Left renal cortex interstitium (tissue), 4 donors: ENCODE measurements around the gene SPA17. TPM values are rescaled to one million over a fixed set of nuclear protein-coding genes. Genes with fewer than 3 reads are reported as not detected.
A peak's percentile ranks its signal among the peaks of the same experiment; 100 is the strongest.

Experiments
- DNase-seq, 4 donors: peaks; one replicate each; pipeline ENCODE4 v3.0.0-alpha.2; 2013; ENCODE audit warnings: low read depth in 4 of 4, low spot score in 2 of 4, missing footprints in 1 of 4
- polyA plus RNA-seq, 4 donors: library from polyadenylated mRNA; unstranded; fragments of 120-200 nt; gene quantifications; one replicate each; pipeline ENCODE4 v1.2.1, GENCODE V29; 2013; ENCODE audit not compliant: insufficient read length in 4 of 4

The SPA17 gene
- polyA plus RNA-seq, 4 donors = 18.3 to 24.0 (median 20.2) TPM

DNA sequence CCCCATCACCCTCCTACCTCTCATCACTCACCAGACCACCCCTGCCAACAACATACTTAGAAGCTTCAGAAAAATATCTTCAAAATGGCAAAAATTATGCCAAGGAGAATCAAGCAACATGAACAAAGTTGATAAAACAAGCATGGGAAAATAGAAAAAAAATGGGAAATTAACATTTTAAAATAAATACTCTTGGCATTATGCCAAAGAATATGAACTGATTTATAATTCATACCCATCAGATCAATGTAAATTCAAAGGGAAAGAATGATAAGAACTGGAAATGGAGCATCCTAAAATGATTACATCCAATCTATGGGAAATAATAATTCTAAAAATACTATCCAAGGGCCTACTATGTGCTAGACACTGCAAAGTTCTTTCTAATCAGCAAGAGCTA lies 12.2 kb upstream of the SPA17 start:
- DNase-seq = no peak

DNA sequence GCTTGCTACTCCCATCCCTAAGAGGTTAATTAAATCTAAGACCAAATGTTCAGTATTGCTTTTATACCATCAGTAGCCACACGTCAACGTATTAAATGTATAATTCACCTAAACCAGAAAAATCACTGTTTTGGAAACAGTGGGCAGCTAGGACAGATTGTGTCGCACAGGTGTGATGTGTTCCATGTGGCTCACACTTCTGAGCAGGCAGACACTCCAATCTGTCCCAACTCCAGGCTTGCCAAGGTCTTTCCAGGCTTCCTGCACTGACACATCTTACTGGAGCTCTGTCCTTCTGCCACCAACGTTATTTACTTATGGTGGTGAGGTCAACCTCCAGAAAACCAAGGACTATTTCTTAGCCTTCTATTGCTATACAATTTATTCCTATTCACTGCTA lies 11.6 kb upstream of the SPA17 start:
- DNase-seq = no peak

DNA sequence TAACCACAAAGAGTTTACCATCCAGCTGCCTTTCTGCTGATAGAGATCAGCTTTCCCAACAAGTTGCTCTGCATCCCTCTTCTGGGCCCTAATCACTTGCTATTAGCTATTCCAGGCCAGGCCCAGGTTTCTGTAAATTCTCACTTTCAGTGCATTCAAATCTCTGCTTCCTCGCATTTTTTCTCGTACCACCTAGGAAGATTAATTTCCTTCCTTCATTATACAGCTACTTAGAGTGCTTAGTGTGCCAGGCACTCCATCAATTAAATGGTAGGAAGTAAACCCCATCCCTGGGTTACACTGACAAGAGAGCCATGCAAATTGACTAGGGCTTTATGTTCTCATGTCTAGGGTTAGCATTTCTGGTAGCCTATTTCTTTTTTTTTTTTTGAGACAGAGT lies 9.8 kb upstream of the SPA17 start:
- DNase-seq = no peak

GRCh38 chr11:124667601-124668000 lies 6.1 kb upstream of the SPA17 start:
- no peak for DNase-seq

- DNase-seq = peak in 1 of 4 donors; percentile 23
Observed at GRCh38 chr11:124669193-124669592, 4.5 kb upstream of the SPA17 start.

DNA sequence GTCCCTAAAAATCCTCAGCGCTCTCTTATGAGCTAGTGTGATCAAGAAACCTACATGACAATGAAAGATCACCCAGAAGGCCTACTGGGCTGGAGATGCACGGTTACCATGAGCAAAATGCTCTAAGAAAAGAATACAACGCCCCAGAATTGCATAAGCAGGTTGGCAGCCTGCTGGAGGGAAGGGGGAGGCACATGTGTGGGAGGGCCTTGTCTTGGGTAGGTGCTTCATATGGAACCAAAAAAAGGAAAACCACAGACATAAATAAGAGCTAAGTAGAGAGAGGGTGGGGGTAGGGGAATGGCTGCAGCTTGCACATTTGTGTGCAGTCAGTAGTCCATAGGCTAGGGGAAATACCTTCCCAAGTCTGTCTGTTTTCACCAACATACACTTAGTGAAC lies 3.0 kb upstream of the SPA17 start:
- DNase-seq = no peak

- DNase-seq = no peak
Observed at GRCh38 chr11:124672536-124673215, 1.0 kb upstream of the SPA17 start.

DNA sequence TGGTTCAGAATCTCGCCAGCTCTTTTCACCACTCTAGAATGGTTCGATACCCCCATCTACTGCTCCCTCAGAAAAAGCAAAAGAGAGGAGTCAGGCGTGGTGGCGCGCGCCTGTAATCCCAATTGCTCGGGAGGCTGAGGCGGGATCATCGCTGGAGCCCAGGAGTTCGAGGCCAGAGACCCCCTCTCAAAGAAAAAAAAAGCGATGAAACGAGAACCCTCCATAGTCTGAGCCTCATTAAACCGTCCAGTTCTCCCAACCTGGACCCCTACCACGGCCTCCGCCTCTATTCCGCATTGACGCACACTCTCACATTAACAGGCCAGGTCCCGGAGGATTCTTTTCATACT lies 439 bp downstream of the SPA17 start:
- DNase-seq = no peak

DNA sequence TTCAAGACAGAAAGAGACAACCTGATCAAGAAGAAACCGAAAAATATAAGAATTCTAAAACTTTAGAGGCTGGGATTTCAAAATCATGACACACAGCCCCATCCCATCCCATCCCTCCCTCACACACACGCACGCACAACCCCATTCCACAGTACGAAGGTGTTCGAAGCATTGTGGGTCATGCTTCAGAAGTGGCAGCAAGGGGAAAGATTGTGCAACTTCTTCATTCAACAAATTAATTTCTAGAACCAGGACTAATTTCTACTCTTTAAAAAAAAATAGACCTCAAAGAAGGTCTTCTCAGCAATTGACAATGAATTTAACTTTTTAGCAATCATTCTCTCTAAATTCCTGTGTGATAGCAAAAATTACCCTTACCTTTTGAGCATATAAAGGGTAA lies 867 bp downstream of the SPA17 start:
- DNase-seq = no peak

GRCh38 chr11:124676386-124676785 lies 2.7 kb downstream of the SPA17 start:
- DNase-seq = no peak

DNA sequence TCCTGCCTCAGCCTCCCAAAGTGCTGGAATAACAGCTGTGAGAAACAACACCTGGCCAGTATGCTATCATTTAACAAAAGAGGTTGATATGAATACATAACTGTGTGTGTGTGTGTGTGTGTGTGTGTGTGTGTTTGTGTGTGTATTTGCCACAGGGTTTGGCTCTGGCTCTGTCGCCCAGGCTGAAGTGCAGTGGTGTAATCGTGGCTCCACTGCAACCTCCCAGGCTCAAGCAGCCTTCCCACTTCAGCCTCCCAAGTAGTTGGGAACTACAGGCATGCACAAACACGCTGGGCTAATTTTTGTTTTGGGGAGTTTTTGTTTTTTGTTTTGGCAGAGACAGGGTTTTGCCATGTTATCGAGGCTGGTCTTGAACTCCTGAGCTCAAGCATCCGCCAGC lies 4.7 kb downstream of the SPA17 start:
- DNase-seq = no peak

GRCh38 chr11:124681421-124681820 lies 7.7 kb downstream of the SPA17 start:
- DNase-seq = no peak

GRCh38 chr11:124682443-124682842 lies 8.7 kb downstream of the SPA17 start:
- DNase-seq = no peak

DNA sequence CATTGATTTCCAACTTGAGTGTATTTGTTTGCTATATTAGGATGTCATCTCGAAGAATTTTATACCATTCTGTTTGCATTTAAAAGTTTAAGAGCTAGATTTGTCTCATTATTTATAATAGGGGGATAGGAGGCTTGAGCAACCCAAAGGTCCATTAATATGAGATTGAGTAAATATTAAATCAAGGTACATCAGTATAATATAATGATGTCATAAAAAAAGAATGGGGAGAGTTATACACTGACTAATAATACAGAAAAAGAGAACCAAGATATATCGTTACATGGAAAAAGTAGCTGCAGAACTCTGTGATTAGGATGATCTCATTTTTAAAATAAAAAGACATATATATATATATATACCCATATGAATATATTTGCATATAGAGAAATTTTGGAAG lies 19.4 kb downstream of the SPA17 start:
- no peak for DNase-seq

DNA sequence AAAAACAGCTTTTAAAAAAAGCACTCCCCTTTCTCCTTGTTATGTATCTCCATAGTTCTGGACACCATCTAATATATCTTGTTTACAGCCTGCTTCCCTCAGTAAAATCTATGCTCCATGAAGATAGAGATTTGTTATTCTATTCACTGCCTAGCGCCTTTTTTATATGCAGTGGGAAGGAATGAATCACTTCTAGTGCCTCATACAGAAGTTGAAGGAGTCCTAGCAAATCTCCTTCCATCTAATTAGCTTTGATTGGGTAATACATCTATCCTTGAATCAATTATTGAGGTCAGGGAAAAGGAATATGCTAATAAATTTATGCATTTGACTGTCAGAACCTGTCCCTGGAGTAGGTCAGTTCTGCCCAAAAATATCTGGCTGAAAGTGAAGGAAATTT lies 25.8 kb downstream of the SPA17 start:
- no peak for DNase-seq

DNA sequence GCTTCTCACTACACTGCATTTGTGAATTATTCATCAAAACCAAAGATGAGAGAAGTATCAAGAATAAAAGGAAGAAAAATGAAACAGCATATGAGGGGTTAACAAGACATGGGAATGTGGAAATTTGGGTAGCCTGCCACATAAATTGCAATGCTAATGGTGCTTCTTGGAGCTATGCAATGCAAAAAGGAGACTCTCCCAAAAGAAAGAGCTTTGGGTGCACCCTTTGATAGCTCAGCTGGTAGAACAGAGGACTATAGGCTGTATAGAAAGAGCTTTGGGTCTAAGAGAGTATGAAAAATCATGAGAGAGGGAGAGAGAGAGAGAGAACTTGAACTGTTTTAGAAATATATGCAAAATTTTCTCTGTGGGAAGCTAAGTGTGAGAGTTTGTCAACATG lies 26.3 kb downstream of the SPA17 start:
- DNase-seq = no peak

- no peak for DNase-seq
Observed at GRCh38 chr11:124707829-124708228, 34.1 kb downstream of the SPA17 start.

DNA sequence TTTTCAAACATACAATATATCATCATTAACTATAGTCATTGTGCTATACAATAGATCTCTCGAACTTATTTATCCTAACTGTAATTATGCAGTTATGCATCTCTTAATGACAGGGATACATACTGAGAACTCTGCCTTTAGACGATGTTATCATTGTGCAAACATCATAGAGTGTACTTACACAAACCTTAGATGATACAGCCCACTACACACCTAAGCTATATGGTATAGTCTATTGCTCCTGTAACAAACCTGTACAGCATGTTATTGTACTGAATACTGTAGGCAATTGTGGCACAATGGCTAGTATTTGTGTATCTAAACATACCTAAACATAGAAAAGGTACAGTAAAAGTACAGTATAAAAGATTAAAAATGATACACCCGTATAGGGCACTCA lies 38.7 kb downstream of the SPA17 start:
- no peak for DNase-seq

DNA sequence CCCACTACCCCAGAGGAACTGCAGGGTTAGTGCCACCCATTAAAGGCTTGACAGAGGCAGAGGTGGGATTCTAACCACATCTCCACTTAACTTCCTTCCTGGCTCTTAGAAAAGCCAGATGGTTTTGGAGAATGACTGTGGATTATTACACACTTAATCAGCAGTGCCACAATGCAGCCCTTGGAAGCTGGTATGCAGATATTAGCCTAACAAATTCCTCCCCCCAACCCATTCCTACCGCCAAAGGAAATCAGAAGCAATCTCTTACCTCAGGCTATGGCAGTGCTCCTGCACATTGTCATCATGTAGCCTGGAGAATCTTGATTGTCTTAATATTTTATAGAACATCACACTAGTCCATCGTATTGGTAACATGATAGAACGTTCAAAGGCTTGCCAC lies 42.9 kb downstream of the SPA17 start:
- DNase-seq = no peak

- no peak for DNase-seq
Observed at GRCh38 chr11:124717421-124717785, 43.7 kb downstream of the SPA17 start.

DNA sequence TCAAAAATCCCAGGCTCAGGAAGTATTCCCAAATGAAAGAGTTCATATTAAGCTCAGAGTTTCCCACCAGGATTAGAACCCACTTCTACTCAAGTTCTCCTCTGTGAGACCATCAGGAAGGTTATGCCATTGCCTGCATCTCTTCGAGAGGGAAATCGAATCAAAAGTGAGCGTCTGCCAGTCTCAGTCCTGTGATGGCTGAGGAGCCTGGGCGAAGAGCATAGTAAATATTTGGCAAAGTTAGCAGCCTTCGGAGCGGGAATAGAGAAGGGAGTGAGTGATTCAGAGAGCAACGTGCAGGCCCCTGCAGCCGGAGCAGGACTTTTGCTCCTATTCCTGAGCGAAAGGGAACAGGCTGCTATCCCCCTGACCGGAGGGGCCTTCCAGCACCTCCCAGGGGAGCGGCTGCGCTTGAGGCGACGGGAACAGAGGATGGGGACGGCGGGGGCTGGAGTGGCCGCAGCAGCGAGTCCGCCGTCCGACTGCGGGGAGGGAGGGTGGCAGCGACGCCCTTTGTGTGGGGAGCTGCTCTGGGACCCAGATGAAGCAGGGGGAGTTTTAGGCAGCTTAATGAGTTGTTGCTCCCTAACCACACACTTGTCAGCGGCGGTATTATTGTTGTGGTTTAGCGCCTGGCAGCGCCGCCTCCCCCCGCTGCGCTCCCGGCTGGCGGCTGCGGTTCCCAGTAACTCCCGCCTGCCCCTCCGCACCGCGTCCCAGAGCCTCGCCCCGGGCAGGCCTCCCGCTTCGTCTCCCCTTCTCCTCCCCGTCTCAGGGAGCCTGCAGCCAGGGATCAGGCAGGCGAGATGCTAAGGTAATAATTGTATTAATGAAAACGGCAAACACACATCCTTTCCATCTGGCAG lies 44.3 kb downstream of the SPA17 start:
- DNase-seq = no peak

DNA sequence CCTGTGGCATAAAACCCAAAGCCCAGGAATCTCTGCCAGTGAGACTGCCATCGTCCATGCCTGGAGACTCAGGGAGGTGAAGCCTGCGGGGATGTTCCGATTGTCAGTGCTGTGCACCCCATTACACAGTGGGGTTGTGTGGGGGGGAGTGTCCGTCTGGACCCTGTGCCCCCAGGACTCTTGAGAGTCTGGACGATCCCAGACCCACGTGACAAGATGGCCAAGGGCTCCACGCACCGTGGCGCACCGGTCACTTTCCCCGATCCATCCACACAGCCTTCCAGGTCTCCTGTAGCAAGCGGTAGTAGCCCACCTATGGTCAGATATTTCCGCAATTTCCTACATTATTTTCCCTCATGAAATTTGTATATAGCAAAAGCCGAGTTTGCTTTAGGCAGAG lies 45.1 kb downstream of the SPA17 start:
- no peak for DNase-seq
